ELF-1 (cell line): ENCODE measurements around the gene SEMA4D.

Source experiments
- DNase-seq: peaks from one replicate; pipeline ENCODE4 v3.0.0-alpha.2; 2016; ENCODE audit warnings: low read depth, low spot score

SEMA4D gene

GRCh38 chr9:89368978-89369377 is 128.9 kb downstream of the SEMA4D start:
- DNase-seq: no peak

GRCh38 chr9:89368550-89368949 is 129.4 kb downstream of the SEMA4D start:
- no peak for DNase-seq

DNA sequence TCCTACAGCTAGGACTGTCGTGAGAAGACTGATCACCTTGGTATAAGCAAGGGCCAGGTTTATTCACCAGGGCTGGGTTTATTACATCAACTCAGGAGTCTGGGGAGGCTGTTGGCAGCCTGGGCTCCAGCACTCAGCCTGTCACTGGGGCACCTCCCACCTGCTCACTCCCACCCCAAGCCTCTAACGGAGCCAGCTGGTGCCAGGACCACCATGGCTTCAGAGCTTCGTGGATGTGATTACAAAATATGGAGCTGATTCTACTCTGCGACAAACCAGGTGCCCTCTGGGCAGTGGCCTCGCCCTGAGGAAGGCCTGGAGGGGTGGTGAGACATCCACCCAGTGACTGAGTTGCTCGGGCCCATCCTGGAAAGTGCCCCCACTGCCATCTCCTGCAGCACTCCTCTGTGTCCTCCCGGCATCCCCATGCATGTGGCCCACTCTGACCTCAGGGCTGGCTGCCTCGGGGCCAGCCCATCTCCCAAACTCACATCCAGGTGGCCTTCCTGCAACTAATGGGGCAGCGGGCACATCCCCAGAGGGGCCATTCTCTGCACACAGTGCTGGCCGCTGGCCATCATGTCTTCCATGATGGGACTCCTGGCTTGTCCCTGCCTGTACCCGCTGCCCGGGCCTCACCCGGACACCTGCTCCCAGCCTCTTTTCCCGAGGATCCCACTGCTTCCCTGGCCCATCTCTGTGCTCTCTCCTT is 130.0 kb downstream of the SEMA4D start:
- no peak for DNase-seq

DNA sequence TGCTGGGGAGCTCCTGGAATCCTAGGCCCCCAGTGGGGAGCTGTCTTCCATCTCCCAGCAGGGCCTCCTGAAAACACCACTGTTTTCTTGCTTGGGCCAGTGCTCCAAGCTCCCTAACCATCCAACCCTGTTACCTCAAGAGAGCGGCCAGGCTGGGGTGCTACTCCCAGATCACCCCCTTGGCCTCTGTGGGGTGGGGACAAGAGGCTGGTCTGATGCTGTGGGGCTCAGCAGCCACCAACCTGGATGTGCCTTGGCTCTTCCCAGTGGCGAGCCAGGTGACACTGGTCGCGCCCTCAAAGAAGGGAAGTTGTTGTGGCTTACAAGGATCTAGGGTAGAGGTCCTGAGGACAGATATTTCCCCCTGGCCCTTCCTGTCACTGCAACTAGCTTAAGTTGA is 130.6 kb downstream of the SEMA4D start:
- no peak for DNase-seq

DNA sequence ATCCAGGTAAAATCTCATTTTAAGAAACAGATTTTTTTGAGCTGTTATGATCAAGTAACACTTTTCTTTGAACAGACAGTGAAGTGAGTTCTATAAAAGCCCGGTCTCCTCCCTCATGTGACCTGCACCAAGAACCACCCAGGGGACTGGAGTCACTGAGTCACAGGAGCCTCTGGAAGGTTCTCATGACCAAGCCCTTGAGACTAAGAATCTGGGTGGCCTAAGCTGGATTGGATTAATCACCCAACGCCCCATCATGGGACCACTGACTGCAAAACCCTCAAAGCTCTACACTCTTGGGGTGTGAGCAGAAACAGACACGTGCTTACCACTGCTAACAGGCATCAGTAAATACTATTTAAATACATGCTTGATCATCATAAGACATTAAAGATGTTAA is 131.2 kb downstream of the SEMA4D start:
- DNase-seq: no peak

- DNase-seq: no peak
Observed at GRCh38 chr9:89365532-89365912, 132.4 kb downstream of the SEMA4D start.

- DNase-seq: no peak
Observed at GRCh38 chr9:89364666-89365531, 133.0 kb downstream of the SEMA4D start.

- no peak for DNase-seq
Observed at GRCh38 chr9:89363921-89364665, 133.8 kb downstream of the SEMA4D start.

DNA sequence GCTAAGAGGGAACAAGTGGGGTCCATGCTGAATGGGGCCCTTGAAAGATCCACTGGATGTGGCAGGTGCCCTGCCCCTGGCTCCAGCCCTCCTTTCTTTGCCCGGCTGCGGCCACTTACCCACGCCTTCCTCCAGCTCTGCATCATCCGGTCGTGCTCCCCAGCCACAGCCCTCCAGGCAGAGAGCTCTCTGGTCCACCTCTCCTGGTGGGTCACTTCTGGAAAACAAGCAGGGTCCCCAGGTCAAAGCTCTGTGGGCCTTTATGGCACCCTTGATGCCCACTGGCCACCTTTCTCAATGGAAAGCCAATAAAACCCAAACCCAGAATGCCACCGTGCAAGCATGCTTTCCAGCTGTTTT is 134.6 kb downstream of the SEMA4D start:
- DNase-seq: no peak

DNA sequence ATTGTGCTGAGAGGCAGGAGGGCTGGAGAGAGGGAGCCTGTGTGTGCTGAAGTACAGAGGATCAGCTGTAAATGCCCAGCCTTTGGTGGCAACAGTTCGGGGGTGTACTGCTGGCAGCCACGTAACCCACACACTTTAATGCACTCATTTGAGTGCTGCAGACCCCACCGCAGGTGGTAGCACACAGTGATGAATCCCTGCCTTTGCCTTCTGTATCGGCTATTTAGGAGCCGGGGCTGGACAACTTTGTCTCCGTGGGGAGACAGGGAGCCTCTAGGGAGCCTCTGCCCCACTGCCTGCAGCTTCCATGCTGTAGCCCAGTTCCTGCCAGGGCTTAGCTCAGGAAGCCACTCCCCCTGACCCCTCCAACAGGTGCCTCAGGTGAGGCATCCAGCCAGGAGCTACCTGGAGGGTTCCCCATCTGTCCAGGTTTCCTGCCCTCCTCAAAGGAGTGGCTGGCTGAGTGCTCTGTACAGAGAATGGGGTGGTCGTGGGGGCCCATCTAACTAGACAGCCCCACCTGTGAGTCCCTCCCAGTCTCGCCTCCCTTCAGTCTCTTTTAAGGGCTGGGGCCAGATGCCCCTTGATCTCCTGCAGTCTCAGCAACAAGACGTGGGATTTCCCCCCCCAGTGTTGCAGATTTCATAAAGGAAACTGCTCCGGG is 135.1 kb downstream of the SEMA4D start:
- DNase-seq: no peak

GRCh38 chr9:89361816-89362646 is 135.9 kb downstream of the SEMA4D start:
- no peak for DNase-seq

- DNase-seq: no peak
Observed at GRCh38 chr9:89361031-89361430, 136.9 kb downstream of the SEMA4D start.

- no peak for DNase-seq
Observed at GRCh38 chr9:89360465-89360864, 137.4 kb downstream of the SEMA4D start.

DNA sequence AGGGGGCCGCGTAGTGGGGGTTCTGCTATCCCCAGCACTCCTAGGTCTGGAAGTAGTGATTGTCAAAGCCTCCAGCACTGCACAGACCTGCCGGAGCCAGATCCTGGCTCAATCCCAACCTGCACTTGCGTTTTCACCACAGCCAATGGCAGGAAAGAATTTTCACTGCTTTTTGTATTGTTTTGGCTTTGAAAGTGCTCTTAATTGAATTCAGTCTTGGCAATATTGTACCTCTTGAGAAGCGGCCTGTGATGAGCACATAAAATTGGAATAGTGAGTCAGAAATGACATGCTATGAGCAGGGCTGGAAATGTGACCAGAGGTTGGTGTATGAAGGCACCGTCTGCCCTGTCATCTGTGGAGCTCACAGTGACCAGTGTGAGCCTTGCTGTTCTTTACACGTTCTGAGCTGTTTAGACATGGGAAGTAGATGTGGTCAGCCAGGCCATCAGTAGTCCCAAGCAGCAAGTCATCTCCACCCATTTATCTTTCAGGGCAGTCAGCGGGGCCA is 138.1 kb downstream of the SEMA4D start:
- no peak for DNase-seq

GRCh38 chr9:89358985-89359384 is 138.9 kb downstream of the SEMA4D start:
- DNase-seq: no peak

GRCh38 chr9:89358376-89358916 is 139.5 kb downstream of the SEMA4D start:
- DNase-seq: no peak

GRCh38 chr9:89357331-89358197 is 140.3 kb downstream of the SEMA4D start:
- DNase-seq: no peak

- DNase-seq: no peak
Observed at GRCh38 chr9:89356782-89357181, 141.1 kb downstream of the SEMA4D start.

- DNase-seq: no peak
Observed at GRCh38 chr9:89354471-89354870, 143.4 kb downstream of the SEMA4D start.

GRCh38 chr9:89353989-89354388 is 143.9 kb downstream of the SEMA4D start:
- DNase-seq: no peak
